Ascending aorta (tissue), 2 donors: ENCODE results near the gene TOX2. TPM values are rescaled to one million over a fixed set of nuclear protein-coding genes. Genes with fewer than 3 reads are reported as not detected.

Experiments used
- DNase-seq, 2 donors: peaks; one replicate each; pipeline ENCODE4 v3.0.0-alpha.2; 2019; ENCODE audit warnings: low spot score in 2 of 2
- H3K27ac ChIP-seq, 2 donors: fragments of 200-600 bp; sonication (generic); one replicate each; pipeline ENCODE4 v1.5.1; 2016 to 2017; ENCODE audit warnings: mild to moderate bottlenecking in 1 of 2
- H3K27me3 ChIP-seq: fragments of 200-600 bp; sonication (generic); one replicate; pipeline ENCODE4 v1.5.1; 2017
- H3K36me3 ChIP-seq, 2 donors: fragments of 200-600 bp; sonication (generic); one replicate each; pipeline ENCODE4 v1.5.1; 2016
- H3K4me1 ChIP-seq, 2 donors: fragments of 200-600 bp; sonication (generic); one replicate each; pipeline ENCODE4 v1.5.1; 2016 to 2017; ENCODE audit warnings: mild to moderate bottlenecking in 1 of 2
- H3K4me3 ChIP-seq, 2 donors: fragments of 200-600 bp; sonication (generic); one replicate each; pipeline ENCODE4 v1.5.1; 2016 to 2017; ENCODE audit warnings: mild to moderate bottlenecking in 1 of 2
- H3K9me3 ChIP-seq, 2 donors: fragments of 200-600 bp; sonication (generic); one replicate each; pipeline ENCODE4 v1.5.1; 2016
- intact Hi-C: fragments of 100-400 bp; cut with DNase I; formaldehyde crosslinking; loops from one replicate; pipeline ENCODE4 v1.15.1; 2023
- total RNA-seq: library from RNA; depleted of rRNA; stranded (reverse); fragments of >200 nt; gene quantifications from one replicate; pipeline ENCODE4 v1.1.0, GENCODE V29; 2016
- TF ChIP-seq, protein P1 (sequence below), 3 experiments: fragments of 200-600 bp in 2 of 3; fragments of 450-650 bp in 1 of 3; sonication (generic) in 2 of 3; IDR thresholded peaks; one replicate each; pipeline ENCODE4 v1.5.1; 2016 to 2019; ENCODE audit warnings: antibody characterized with exemption in 3 of 3, mild to moderate bottlenecking in 1 of 3, moderate library complexity in 1 of 3

The TOX2 gene
- total RNA-seq, 1 donor from 2014 or later: 47.0 TPM

DNA sequence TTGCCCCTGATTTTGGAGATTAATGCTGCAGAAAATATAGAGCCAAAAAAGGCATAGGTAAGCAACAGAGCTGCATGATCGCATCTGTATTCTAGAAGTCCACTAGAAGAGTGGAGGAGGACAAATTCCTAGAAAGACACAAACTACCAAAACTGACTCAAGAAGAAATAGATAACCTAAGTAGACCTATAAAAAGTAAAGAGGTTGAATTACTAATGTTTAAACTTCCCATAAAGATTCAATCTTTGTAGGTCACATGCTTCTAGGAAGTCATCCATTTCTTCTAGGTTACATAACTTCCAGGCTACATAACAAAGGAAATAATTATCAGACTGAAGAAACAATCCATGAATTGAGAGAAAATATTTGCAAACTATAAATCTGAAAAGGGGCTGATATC, 187.9 kb downstream of the TOX2 start:
- TF ChIP-seq, protein P1, sequence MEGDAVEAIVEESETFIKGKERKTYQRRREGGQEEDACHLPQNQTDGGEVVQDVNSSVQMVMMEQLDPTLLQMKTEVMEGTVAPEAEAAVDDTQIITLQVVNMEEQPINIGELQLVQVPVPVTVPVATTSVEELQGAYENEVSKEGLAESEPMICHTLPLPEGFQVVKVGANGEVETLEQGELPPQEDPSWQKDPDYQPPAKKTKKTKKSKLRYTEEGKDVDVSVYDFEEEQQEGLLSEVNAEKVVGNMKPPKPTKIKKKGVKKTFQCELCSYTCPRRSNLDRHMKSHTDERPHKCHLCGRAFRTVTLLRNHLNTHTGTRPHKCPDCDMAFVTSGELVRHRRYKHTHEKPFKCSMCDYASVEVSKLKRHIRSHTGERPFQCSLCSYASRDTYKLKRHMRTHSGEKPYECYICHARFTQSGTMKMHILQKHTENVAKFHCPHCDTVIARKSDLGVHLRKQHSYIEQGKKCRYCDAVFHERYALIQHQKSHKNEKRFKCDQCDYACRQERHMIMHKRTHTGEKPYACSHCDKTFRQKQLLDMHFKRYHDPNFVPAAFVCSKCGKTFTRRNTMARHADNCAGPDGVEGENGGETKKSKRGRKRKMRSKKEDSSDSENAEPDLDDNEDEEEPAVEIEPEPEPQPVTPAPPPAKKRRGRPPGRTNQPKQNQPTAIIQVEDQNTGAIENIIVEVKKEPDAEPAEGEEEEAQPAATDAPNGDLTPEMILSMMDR (IDR thresholded peaks at IDR 0.05): no peak
- DNase-seq: no peak
- Histone ChIP-seq H3K27ac (no peak overlapping the region), H3K9me3 (no peaks in the 10 kb centered on the region), H3K4me1 (no peaks in the 10 kb centered on the region), H3K27me3 (no peaks in the 10 kb centered on the region), H3K4me3 (no peak overlapping the region), H3K36me3 (no peaks in the 10 kb centered on the region)
- intact Hi-C loops: no loop called here

DNA sequence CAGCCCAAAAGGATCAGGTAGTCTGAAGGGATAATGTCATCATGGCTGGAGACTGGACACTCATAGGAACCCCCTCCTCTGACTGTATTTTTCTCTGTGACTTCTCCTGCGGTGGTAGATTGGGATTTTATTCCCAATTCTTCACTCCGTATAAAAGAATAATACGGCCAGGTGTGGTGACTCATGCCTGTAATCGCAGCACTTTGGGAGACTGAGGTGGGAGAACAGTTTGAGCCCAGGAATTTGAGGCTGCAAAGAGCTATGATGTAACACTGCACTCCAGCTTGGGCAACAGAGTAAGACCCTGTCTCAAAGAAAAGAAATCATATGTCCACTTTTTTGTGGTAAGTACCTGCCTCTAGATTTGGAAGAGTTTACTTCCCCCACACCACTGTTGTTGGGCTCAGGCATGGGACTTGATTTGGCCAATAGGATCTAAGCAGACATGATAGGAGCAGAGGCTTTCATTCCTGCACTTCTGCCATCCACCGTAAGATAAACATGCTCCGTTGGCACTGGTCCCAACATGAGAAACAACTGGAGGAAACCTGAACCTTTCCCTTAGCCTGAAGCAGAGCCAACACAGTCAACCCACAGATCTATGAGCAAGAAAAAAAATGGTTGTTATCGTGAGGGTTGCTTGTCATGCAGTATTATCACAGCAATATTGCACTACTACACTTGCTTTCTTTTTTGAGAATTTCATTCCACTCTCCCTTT, 190.3 kb downstream of the TOX2 start:
- H3K4me1 ChIP-seq: no peaks in the 10 kb centered on the region
- intact Hi-C loops: no loop called here
- H3K27me3 ChIP-seq: no peaks in the 10 kb centered on the region
- peaks cover 0 to 10% of the 10 kb centered on the region in 2 donors for H3K36me3 ChIP-seq
- H3K9me3 ChIP-seq: no peaks in the 10 kb centered on the region
- peak in 1 of 2 donors; percentile 56 for DNase-seq
- H3K4me3 ChIP-seq: no peak overlapping the region
- no peak overlapping the region for H3K27ac ChIP-seq
- TF ChIP-seq, protein P1 (IDR thresholded peaks at IDR 0.05): no peak

DNA sequence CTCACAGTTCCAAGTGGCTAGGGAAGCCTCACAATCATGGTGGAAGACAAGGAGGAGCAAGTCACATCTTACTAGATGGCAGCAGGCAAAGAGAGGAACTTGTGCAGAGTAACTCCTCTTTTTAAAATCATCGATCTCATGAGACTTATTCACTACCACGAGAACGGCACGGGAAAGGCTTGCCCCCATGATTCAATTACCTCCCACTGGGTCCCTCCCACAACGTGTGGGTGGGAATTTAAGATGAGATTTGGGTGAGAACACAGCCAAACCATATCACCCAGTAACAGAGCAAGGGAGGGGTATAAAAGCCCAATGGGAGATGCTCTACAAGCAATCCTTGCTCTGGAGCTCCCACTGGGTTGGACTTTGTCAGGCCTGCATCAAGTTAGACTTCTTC, 192.0 kb downstream of the TOX2 start:
- H3K27ac ChIP-seq: no peak overlapping the region
- H3K4me3 ChIP-seq: no peak overlapping the region
- intact Hi-C loops: no loop called here
- no peaks in the 10 kb centered on the region for H3K27me3 ChIP-seq
- H3K4me1 ChIP-seq: peaks cover 0 to 3% of the 10 kb centered on the region in 2 donors
- peak in 1 of 2 donors; percentile 19 for DNase-seq
- TF ChIP-seq, protein P1 (IDR thresholded peaks at IDR 0.05): no peak
- H3K36me3 ChIP-seq: peaks cover 0 to 10% of the 10 kb centered on the region in 2 donors
- H3K9me3 ChIP-seq: no peaks in the 10 kb centered on the region

DNA sequence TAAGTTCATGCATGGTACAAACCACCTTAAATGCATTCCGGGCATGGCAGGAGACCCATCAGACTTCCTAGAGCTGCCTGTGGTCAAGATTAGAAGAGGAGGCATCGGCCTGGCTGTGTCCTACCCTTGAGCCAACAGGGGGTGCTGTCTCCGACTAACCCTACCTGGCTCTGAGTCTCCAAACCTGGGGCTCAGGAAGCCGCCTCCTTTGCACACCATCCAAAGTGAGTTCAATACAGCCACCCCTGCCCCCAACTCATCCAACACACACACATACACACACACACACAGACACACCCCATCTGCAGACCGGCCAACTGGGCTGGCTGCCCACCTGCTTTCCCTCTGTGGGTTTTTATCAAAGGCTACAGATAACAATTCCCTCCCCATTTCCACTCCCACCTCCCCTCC, 195.3 kb downstream of the TOX2 start:
- DNase-seq: peak in 1 of 2 donors; percentile 59
- Histone ChIP-seq H3K4me1 (peaks cover 5 to 8% of the 10 kb centered on the region in 2 donors), H3K4me3 (no peak overlapping the region), H3K36me3 (peaks cover 15 to 28% of the 10 kb centered on the region in 2 donors), H3K27me3 (no peaks in the 10 kb centered on the region), H3K27ac (no peak overlapping the region), H3K9me3 (no peaks in the 10 kb centered on the region)
- intact Hi-C loops: no loop called here
- TF ChIP-seq, protein P1 (IDR thresholded peaks at IDR 0.05): peak in 2 of 3 experiments; percentile 13 to 22

DNA sequence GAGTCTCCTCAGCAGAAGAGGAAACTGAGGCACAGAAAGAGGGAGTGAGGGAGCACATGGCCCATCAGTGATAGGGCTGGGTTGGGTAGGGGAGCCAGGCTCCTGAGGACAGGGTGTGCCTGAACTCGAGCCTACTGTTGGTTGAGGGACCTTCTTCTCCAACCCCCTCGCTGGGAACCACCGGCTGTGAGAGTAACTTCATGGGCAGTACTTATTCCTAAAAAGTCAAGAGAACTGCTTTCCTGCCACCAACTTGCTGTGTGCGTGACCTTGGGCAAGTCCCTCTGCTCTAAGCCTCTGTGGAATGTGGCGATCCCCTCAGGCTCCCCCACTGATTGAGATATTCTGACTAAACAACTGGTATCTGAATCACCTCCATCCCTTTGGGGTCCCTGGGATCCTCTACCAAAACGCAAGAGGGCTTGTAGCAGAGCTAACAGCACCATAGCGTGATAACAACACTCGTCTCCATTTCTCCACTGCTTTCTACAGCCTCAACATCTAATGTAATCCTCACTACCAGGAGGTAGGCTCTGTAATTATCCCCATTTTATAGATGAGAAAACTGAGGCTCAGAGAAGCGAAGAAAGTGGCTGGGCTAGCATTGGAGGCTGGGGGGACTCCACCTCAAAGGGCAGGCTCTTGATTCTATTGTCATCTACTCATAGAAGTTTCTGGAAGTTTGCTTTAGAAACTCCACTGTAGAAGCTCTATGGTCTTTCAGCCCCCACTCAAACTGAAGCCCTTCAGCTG, 196.3 kb downstream of the TOX2 start:
- H3K27ac ChIP-seq: peak overlapping the region; percentile 20 to 35
- peaks cover 5 to 8% of the 10 kb centered on the region in 2 donors for H3K4me1 ChIP-seq

More for the DNA sequence above, 196.3 kb downstream of the TOX2 start:
- Histone ChIP-seq H3K36me3 (peaks cover 24 to 39% of the 10 kb centered on the region in 2 donors), H3K27me3 (no peaks in the 10 kb centered on the region), H3K9me3 (no peaks in the 10 kb centered on the region), H3K4me3 (no peak overlapping the region)
- TF ChIP-seq, protein P1 (IDR thresholded peaks at IDR 0.05): no peak
- DNase-seq: peak in 1 of 2 donors; percentile 54
- intact Hi-C loops: no loop called here
